ENCODE results near the gene CREM. TPM values are rescaled to one million over a fixed set of nuclear protein-coding genes. Genes with fewer than 3 reads are reported as not detected.
A peak's percentile ranks its signal among the peaks of the same experiment; 100 is the strongest.
"Not testable (repeated sequence)": the region's sequence is repeated elsewhere in the genome, so short reads cannot be mapped to it uniquely, and the experiment has no call there.

The CREM gene
- total RNA-seq, 2 experiments from 2014 or later, result 121 to 131 TPM

DNA sequence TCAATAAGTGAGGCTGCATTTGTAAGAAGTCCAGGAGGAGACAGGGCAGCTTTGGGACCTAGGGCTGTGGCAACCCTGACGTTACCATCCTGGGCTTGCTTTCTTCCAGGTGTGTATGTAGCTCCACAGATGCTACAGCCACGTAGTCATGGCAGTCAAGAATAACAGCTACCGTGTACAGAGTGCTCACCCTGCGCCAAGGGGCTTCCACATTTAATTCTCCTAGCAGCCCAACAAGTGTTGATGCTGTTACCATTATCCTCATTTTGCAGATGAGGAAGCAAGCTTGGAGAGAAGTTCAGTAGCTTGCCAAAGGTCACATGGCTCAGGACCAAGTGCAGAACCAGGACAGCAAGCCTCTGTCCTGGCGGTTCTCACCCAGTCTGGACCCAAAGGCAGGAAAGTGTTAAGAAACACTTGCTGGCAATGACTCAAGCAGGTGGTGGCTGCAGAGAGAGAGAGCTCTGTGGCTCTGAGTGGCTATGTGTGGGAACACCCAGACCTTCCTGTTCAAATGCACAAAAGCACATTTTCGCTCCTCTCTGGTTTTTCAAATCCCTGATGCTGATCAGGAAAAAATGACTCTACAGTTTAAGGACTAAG lies 89.8 kb downstream of the CREM start:
- peak; percentile 56 for DNase-seq
- ChIA-PET POLR2A (interaction anchor here (1.0 to 3.3 kb wide), 5 partner anchors 13 to 95 kb away, joined by 3 to 19 read pairs (median 5); partner anchors contain the start of gene CREM), CTCF (interaction anchor here (0.6 to 10.8 kb wide), 10 partner anchors 8 to 222 kb away, joined by 3 to 255 read pairs (median 12); partner anchors contain the start of gene CREM)

DNA sequence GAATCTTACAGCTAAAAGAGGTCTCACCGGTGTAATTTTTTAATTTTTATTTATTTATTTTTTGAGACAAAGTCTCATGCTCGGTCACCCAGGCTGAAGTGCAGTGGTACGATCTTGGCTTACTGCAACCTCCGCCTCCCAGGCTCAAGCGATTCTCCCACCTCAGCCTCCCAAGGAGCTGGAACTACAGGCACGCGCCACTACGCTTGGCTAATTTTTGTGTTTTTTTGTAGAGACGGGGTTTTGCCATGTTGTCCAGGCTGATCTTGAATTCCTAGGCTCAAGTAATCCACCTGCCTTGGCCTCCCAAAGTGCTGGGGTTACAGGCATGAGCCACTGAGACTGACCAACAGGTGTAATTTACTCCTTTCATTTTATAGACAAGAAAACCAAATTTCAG lies 90.3 kb downstream of the CREM start:
- not testable (repeated sequence) for H3K4me3 Mint-ChIP-seq, H3K27ac Mint-ChIP-seq

More for the DNA sequence above, 89.8 kb downstream of the CREM start:
- Mint-ChIP-seq H3K4me1 (ENCODE audit: low read depth) (peaks cover 43% of the 10 kb centered on the region), H3K9me3 (no peaks in the 10 kb centered on the region), H3K36me3 (ENCODE audit: low read depth) (peaks cover 12% of the 10 kb centered on the region), H3K27me3 (peaks cover 4% of the 10 kb centered on the region), H3K27ac (peak overlapping the region; percentile 4), H3K4me3 (no peak overlapping the region)
- ATAC-seq, result peak; percentile 56
- intact Hi-C loops (cut with micrococcal nuclease), result loop anchor here (10.0 kb wide), 1 partner anchor 222 kb away; no protein-coding TSS in a partner anchor
- TF ChIP-seq, protein P1, sequence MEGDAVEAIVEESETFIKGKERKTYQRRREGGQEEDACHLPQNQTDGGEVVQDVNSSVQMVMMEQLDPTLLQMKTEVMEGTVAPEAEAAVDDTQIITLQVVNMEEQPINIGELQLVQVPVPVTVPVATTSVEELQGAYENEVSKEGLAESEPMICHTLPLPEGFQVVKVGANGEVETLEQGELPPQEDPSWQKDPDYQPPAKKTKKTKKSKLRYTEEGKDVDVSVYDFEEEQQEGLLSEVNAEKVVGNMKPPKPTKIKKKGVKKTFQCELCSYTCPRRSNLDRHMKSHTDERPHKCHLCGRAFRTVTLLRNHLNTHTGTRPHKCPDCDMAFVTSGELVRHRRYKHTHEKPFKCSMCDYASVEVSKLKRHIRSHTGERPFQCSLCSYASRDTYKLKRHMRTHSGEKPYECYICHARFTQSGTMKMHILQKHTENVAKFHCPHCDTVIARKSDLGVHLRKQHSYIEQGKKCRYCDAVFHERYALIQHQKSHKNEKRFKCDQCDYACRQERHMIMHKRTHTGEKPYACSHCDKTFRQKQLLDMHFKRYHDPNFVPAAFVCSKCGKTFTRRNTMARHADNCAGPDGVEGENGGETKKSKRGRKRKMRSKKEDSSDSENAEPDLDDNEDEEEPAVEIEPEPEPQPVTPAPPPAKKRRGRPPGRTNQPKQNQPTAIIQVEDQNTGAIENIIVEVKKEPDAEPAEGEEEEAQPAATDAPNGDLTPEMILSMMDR (IDR thresholded peaks at IDR 0.05), result no peak

DNA sequence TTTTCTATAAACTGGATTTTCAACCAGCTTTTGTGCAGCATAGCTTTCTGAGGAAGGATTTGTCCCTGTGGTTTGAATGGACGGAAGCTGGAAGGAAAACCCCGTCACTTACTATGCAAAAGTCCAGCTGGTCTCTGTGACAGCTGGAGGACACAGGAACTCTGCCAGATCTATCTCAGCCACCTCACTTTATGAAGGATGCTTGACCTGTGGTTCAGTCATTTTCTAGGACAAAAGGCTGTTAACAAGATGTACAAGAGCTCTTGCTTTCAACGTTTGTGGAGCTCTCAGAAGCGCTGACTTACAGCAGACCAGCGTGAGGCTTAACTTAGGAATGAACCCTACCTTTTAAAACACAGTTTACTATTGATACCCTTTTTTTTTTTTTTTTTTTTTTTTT lies 90.8 kb downstream of the CREM start:
- peaks cover 43% of the 10 kb centered on the region for H3K4me1 Mint-ChIP-seq (ENCODE audit: low read depth)
- DNase-seq, result no peak
- H3K27ac Mint-ChIP-seq, result no peak overlapping the region
- intact Hi-C loops (cut with micrococcal nuclease), result loop anchor here (10.0 kb wide), 1 partner anchor 223 kb away; no protein-coding TSS in a partner anchor
- peaks cover 4% of the 10 kb centered on the region for H3K27me3 Mint-ChIP-seq
- ChIA-PET CTCF (interaction anchor here (1.0 to 10.8 kb wide), 13 partner anchors 9 to 562 kb away, joined by 3 to 255 read pairs (median 7); partner anchors contain the start of gene CREM), POLR2A (interaction anchor here (1.4 to 3.3 kb wide), 4 partner anchors 8 to 96 kb away, joined by 5 to 19 read pairs (median 8); partner anchors contain the start of gene CREM)
- H3K9me3 Mint-ChIP-seq, result no peaks in the 10 kb centered on the region
- peaks cover 5% of the 10 kb centered on the region for H3K36me3 Mint-ChIP-seq (ENCODE audit: low read depth)
- no peak overlapping the region for H3K4me3 Mint-ChIP-seq
- ATAC-seq, result no peak
- TF ChIP-seq, protein P1 (IDR thresholded peaks at IDR 0.05), result no peak

More for the DNA sequence above, 90.3 kb downstream of the CREM start:
- not testable (repeated sequence) for H3K27me3 Mint-ChIP-seq; H3K36me3 Mint-ChIP-seq (ENCODE audit: low read depth); H3K9me3 Mint-ChIP-seq; DNase-seq; ATAC-seq
- ChIA-PET POLR2A (interaction anchor here (1.1 to 3.3 kb wide), 5 partner anchors 8 to 95 kb away, joined by 3 to 19 read pairs (median 6); partner anchors contain the start of gene CREM), CTCF (interaction anchor here (0.6 to 10.8 kb wide), 12 partner anchors 8 to 561 kb away, joined by 3 to 255 read pairs (median 6); partner anchors contain the start of gene CREM)
- H3K4me1 Mint-ChIP-seq (ENCODE audit: low read depth), result peaks cover 43% of the 10 kb centered on the region
- intact Hi-C loops (cut with micrococcal nuclease), result loop anchor here (10.0 kb wide), 1 partner anchor 222 kb away; no protein-coding TSS in a partner anchor

DNA sequence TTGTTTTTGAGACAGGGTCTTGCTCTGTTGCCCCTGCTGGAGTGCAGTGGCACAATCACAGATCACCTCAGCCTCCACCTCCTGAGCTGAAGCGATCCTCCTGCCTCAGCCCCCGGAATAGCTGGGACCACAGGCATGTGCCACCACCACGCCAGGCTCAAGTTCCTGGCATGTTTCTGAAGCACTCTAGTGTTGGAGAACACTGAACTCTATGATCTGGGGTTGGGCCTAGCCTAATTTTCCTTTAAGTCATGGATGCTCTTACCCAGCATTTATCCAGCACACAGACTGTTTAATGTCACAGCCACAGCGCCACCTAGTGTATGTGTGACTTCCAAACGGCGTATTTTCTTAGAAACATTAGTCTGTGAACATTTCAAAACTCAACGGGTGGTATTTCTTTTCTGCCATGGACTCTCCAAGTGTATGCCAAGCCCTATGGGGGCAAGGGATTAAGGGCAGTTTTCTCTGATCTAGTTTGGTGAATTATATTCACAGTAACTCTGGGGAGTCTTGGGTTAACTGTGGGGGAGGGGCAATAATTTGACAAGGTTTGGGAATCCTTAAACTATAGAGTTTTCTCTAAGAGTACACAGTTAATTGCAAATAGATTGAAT lies 91.8 kb downstream of the CREM start:
- no peaks in the 10 kb centered on the region for H3K9me3 Mint-ChIP-seq
- peaks cover 4% of the 10 kb centered on the region for H3K36me3 Mint-ChIP-seq (ENCODE audit: low read depth)
- TF ChIP-seq, protein P1 (IDR thresholded peaks at IDR 0.05), result peak; percentile 88
- H3K4me1 Mint-ChIP-seq (ENCODE audit: low read depth), result peaks cover 43% of the 10 kb centered on the region
- H3K27ac Mint-ChIP-seq, result peak overlapping the region; percentile 91
- peak; percentile 78 for ATAC-seq
- intact Hi-C loops (cut with micrococcal nuclease), result loop anchor here (1.0 to 10.0 kb wide), 2 partner anchors 98 to 224 kb away; no protein-coding TSS in a partner anchor
- POLR2A ChIA-PET, result interaction anchor here (1.6 to 3.3 kb wide), 3 partner anchors 9 to 91 kb away, joined by 6 to 19 read pairs (median 11); partner anchors contain the start of gene CREM
- peaks cover 4% of the 10 kb centered on the region for H3K27me3 Mint-ChIP-seq
- CTCF ChIA-PET, result interaction anchor here (0.6 to 10.8 kb wide), 12 partner anchors 8 to 224 kb away, joined by 3 to 255 read pairs (median 6); partner anchors contain the start of gene CREM
- peak; percentile 96 for DNase-seq
- peak overlapping the region; percentile 37 for H3K4me3 Mint-ChIP-seq

GRCh38 chr10:35219292-35219691 lies 92.6 kb downstream of the CREM start:
- Mint-ChIP-seq H3K36me3 (ENCODE audit: low read depth) (no peaks in the 10 kb centered on the region), H3K4me1 (ENCODE audit: low read depth) (peaks cover 43% of the 10 kb centered on the region), H3K4me3 (no peak overlapping the region), H3K27ac (peak overlapping the region; percentile 91), H3K27me3 (peaks cover 4% of the 10 kb centered on the region), H3K9me3 (no peaks in the 10 kb centered on the region)
- DNase-seq (peak; percentile 53), ATAC-seq (peak; percentile 34)
- CTCF ChIA-PET, result interaction anchor here (0.7 to 10.8 kb wide), 10 partner anchors 12 to 416 kb away, joined by 3 to 255 read pairs (median 4); partner anchors contain the start of gene CREM
- TF ChIP-seq, protein P1 (IDR thresholded peaks at IDR 0.05), result no peak
- POLR2A ChIA-PET, result interaction anchor here (1.0 to 2.0 kb wide), 2 partner anchors 24 to 100 kb away, joined by 3 to 7 read pairs; no protein-coding TSS in a partner anchor
- intact Hi-C loops (cut with micrococcal nuclease), result loop anchor here (10.0 kb wide), 1 partner anchor 224 kb away; no protein-coding TSS in a partner anchor
